GM21737 (cell line): ENCODE results near the gene PRKCB.

Experiments used
- ATAC-seq: cut with Tn5 transposase; IDR thresholded peaks from one replicate; pipeline ENCODE4 v1.9.1; 2021; ENCODE audit warnings: mild to moderate bottlenecking, moderate library complexity; ENCODE audit not compliant: unreplicated experiment

PRKCB gene

GRCh38 chr16:23836078-23836403, 258 bp downstream of the PRKCB start:
- no peak for ATAC-seq

- ATAC-seq, result peak; percentile 18
Measured at GRCh38 chr16:23836404-23837311, 875 bp downstream of the PRKCB start.

- no peak for ATAC-seq
Measured at GRCh38 chr16:23837553-23838308, 1.9 kb downstream of the PRKCB start.

- ATAC-seq, result no peak
Measured at GRCh38 chr16:23838485-23839142, 2.8 kb downstream of the PRKCB start.

GRCh38 chr16:23840310-23840709, 4.5 kb downstream of the PRKCB start:
- no peak for ATAC-seq

- peak; percentile 62 for ATAC-seq
Measured at GRCh38 chr16:23842137-23842600, 6.4 kb downstream of the PRKCB start.

- ATAC-seq, result peak; percentile 43
Measured at GRCh38 chr16:23843143-23843542, 7.4 kb downstream of the PRKCB start.

GRCh38 chr16:23847251-23847650, 11.5 kb downstream of the PRKCB start:
- ATAC-seq, result no peak

- no peak for ATAC-seq
Measured at GRCh38 chr16:23847948-23848347, 12.2 kb downstream of the PRKCB start.

GRCh38 chr16:23848958-23849357, 13.2 kb downstream of the PRKCB start:
- no peak for ATAC-seq

GRCh38 chr16:23852794-23853562, 17.2 kb downstream of the PRKCB start:
- peak; percentile 48 for ATAC-seq

- ATAC-seq, result no peak
Measured at GRCh38 chr16:23855010-23855409, 19.2 kb downstream of the PRKCB start.

GRCh38 chr16:23856251-23856709, 20.5 kb downstream of the PRKCB start:
- no peak for ATAC-seq

GRCh38 chr16:23857256-23857880, 21.6 kb downstream of the PRKCB start:
- no peak for ATAC-seq

GRCh38 chr16:23857881-23858269, 22.1 kb downstream of the PRKCB start:
- no peak for ATAC-seq

- ATAC-seq, result no peak
Measured at GRCh38 chr16:23858542-23858941, 22.8 kb downstream of the PRKCB start.

- no peak for ATAC-seq
Measured at GRCh38 chr16:23859713-23860269, 24.0 kb downstream of the PRKCB start.

GRCh38 chr16:23861874-23862273, 26.1 kb downstream of the PRKCB start:
- ATAC-seq, result no peak

- ATAC-seq, result no peak
Measured at GRCh38 chr16:23862556-23862955, 26.8 kb downstream of the PRKCB start.
